HG02870 (cell line): ENCODE measurements around the gene NAP1L1.

Experiments used
- ATAC-seq: cut with Tn5 transposase; IDR thresholded peaks from one replicate; pipeline ENCODE4 v1.9.1; 2021; ENCODE audit warnings: mild to moderate bottlenecking, moderate library complexity; ENCODE audit not compliant: unreplicated experiment

The NAP1L1 gene

GRCh38 chr12:76023069-76023690, 61.3 kb downstream of the NAP1L1 start:
- ATAC-seq, result no peak

DNA sequence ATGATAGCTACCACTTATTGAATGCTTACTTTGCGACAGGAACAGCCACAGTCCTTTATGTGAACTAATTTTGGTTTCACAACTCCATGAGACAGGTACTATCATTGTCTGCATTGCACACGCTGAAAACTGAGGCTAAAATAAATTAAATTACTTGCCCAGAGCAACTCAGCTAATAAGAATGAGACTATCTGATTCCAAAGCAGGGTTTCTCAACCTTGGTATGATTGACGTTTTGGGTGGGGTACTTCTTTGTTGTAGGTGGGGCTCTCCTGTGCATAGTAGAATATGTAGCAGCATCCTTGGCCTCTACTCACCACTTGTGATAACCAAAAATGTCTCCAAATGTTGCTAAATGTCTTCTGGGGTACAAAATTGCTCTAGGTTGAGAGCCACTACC, 62.0 kb downstream of the NAP1L1 start:
- ATAC-seq, result no peak

DNA sequence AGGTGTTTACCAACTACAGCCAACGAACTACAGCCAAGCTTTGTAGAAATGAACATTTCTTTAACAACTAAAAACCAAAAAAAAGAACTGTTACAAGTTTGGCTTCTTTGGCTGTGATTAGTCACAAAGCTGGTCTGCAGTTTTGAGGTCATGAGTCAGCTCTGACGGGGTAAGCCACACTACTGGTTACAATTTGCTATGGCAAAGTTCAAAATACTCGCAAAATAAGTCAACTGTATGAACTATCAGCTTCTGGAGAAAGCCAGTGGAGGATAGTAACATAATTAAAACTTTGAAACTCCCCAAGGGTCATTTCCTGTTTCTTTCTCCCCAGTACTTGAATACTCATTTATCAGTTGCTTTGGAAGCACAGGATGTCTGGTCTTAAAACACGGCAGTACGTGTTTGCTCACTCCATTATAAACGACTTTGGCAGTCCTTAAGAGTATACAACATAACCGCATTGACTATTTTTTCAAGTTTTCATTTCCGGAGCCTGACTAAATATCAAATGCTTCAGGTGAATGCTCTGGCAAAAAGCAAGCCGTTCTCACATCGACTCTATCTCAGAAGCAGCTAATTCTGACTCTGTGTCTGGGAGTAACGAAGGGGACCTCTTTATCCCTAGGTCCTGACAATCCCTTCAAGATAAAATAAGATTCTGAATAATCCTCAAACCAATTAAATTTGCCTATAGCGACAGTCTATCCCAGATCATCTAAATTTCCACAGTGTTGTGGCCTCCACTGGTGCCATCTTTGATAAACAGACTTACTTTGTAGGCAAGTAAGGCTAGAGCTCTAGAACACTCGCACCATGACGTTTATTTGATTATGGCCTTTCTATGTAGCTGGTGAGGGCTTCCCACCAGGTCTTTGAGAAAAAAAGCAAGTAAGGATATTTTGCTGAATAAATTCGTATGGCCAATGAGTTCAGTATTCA, 63.5 kb downstream of the NAP1L1 start:
- peak; percentile 69 for ATAC-seq

GRCh38 chr12:76020281-76020680, 64.2 kb downstream of the NAP1L1 start:
- peak; percentile 45 for ATAC-seq

GRCh38 chr12:76018672-76019071, 65.8 kb downstream of the NAP1L1 start:
- ATAC-seq, result no peak

DNA sequence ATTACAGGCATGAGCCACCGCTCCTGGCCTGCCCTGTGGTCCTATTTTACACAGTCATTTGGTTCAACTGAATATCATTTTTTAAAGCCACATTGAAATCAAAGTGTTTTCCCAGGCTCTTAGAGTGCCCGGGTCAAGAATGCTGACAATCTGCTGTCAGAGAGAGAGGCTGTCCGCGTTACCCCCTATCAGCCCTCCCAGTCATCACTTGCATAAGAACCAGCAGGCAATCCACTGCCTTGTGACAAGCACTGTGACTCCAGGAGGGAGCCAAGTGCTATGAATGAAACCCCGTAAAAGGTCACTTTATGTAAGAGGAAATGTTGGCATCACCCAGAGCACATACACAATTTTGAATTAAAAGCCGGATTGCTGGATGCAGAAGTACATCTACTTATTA, 66.4 kb downstream of the NAP1L1 start:
- ATAC-seq, result no peak

DNA sequence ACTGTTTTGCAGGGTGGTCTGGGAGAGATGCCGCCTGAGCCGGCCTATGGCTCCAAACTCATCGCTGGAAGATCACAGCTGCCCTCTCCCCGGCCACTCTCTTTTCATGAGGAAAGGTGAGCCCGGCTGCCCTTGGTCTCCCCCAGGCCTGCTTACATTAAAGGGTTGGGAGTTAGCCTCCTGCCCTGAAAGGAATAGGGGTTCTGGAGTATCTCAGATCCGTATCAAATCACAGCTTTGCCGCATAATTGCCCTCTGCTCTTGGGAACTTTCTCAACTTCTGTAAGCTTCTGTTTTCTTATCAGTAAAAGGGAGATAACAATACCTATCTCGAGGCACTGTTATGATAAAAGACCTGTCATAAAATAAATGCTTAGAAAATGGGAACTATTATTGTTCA, 70.5 kb downstream of the NAP1L1 start:
- ATAC-seq, result no peak

DNA sequence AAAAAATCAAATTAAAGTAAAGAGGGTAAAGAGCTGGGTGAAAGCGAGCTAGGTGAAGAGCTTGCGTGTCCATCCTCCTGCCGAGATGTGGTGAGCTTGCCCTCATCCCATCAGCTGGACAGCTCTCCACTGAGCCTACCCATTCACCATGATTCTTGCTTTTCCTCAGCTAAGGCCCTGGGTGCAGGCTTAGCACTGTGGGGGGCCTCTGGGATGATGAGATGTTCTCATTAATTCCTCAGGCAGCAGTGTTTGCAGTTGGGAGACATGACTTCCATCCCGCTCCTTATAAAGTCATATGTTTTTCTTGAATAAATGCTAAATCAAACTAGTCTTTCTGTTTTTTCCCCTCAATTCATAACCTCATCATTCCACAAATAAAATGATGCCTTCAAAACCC, 70.9 kb downstream of the NAP1L1 start:
- no peak for ATAC-seq

DNA sequence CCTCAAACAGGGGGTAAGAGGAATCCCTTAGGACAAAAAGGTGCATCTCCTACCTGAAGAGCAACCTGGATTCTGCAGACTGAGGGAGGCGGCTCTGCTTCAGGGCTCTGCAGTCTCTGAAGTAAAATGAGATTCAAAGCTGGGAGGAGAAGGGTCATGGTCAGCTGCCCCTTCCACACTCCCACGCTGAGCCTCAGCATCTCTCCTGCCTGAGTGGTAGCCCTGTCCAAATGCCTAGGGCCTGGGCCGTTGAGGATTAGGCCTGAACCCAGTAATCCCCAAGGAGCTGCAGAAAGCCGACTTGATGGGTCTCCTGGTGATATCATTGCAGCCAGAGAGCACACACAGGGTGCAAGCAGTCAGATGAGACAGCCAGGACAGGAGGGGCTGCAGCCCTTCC, 71.8 kb downstream of the NAP1L1 start:
- ATAC-seq, result no peak

GRCh38 chr12:76010732-76011458, 73.6 kb downstream of the NAP1L1 start:
- no peak for ATAC-seq

DNA sequence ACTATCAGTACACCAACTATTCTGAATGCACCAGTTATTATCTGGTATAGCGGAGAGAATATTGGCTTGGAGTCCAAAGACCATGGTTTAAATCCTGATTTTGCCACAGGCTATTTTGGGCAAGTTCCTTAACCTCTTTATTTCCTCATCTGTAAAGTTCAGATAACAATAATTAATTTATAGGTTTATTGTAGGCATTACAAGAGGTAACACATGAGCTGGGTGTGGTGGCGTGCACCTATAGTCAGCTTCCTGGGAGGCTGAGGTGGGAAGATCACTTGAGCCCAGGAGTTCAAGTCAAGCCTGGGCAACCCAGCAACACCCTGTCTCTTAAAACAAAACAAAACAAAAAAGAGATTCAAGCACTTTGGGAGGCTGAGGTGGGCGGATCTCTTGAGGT, 76.1 kb downstream of the NAP1L1 start:
- no peak for ATAC-seq

GRCh38 chr12:76007640-76008039, 76.8 kb downstream of the NAP1L1 start:
- no peak for ATAC-seq

GRCh38 chr12:76006028-76006925, 78.2 kb downstream of the NAP1L1 start:
- no peak for ATAC-seq

- ATAC-seq, result no peak
Measured at GRCh38 chr12:76003355-76003638, 81.2 kb downstream of the NAP1L1 start.

GRCh38 chr12:76002598-76003354, 81.7 kb downstream of the NAP1L1 start:
- no peak for ATAC-seq

- no peak for ATAC-seq
Measured at GRCh38 chr12:75998292-75999063, 86.0 kb downstream of the NAP1L1 start.

DNA sequence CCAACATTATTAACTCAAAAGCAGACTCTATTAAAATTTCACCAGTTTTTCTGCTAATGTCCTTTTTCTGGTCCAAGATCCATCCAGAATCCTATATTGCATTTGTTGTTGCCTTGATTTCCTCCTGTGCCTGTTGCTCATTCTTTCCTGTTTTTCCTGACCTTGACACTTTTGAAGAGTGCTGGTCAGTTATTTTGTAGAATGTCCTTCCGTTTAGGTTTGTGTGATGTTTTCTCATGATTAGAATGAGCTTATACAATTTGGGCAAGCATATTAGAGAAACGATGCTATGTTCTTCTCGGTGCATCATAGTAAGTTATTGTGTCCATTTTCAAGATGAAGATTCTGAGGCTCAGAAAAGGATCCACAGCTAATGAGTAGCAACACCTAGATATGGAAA, 86.8 kb downstream of the NAP1L1 start:
- no peak for ATAC-seq

- no peak for ATAC-seq
Measured at GRCh38 chr12:75996861-75997447, 87.5 kb downstream of the NAP1L1 start.

- ATAC-seq, result no peak
Measured at GRCh38 chr12:75995691-75996090, 88.8 kb downstream of the NAP1L1 start.
